ENCODE data around the gene CAMSAP3.
"Not testable (repeated sequence)": the region's sequence is repeated elsewhere in the genome, so short reads cannot be mapped to it uniquely, and the experiment has no call there.

Gene CAMSAP3

DNA sequence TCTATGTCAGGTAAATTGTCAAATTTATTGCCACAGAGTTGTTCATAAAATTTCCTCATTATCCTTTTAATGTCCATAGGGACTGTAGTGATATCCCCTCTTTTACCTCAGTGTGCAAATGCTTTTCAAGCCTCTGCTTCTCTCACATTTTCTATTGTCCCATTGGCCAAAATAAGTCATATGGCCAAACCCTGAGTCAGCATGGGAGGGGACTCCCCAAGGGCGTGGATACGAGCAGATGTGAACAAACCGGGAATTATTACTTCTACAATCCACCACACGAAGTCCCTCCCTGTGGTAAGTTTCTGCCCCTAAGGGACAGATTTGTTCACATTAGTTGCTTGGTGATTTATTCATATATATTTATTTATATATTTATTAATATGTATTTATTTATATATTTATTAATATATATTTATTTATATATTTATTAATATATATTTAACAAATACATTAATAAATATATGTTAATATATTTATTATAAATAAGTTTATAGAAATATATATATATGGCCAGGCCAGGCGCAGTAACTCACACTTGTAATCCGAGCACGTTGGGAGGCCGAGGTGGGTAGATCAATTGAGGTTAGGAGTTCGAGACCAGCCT, 20.1 kb upstream of the CAMSAP3 start:
- peak in 1 of 2 donors; percentile 20 for DNase-seq (ENCODE audit: low read depth in 2 of 2)

DNA sequence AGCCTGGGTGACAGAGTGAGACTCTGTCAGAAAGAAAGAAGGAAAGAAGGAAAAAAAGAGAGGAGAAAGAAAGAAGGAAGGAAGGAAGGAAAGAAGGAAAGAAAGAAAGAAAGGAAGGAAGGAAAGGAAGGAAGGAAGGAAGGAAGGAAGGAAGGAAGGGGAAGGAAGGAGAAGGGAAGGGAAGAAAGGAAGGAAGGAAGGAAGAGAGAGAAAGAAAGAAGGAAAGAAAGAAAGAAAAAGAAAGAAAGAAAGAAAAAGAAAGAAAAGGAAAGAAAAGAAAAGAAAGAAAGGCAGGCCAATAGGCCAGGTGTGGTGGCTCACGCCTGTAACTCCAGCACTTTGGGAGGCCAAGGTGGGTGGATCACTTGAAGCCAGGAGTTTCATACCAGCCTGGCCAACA, 18.2 kb upstream of the CAMSAP3 start:
- not testable (repeated sequence) for DNase-seq (ENCODE audit: low read depth in 2 of 2)

More for the DNA sequence above, 20.1 kb upstream of the CAMSAP3 start:
- TF ChIP-seq CTCF (IDR thresholded peaks at IDR 0.05; ENCODE audit: low read depth, low read length), result no peak
- H3K4me3 ChIP-seq (replicated peaks in 1 of 2; ENCODE audit: low read depth in 2 of 2, low read length in 2 of 2), result no peak overlapping the region

GRCh38 chr19:7578127-7578526, 17.5 kb upstream of the CAMSAP3 start:
- no peak for TF ChIP-seq CTCF (IDR thresholded peaks at IDR 0.05; ENCODE audit: low read depth, low read length)
- no peak for DNase-seq (ENCODE audit: low read depth in 2 of 2)
- H3K4me3 ChIP-seq (replicated peaks in 1 of 2; ENCODE audit: low read depth in 2 of 2, low read length in 2 of 2), result no peak overlapping the region

More for the DNA sequence above, 18.2 kb upstream of the CAMSAP3 start:
- not testable (repeated sequence) for H3K4me3 ChIP-seq (replicated peaks in 1 of 2; ENCODE audit: low read depth in 2 of 2, low read length in 2 of 2)

- H3K4me3 ChIP-seq (replicated peaks in 1 of 2; ENCODE audit: low read depth in 2 of 2, low read length in 2 of 2), result no peak overlapping the region
- DNase-seq (ENCODE audit: low read depth in 2 of 2), result no peak
- no peak for TF ChIP-seq CTCF (IDR thresholded peaks at IDR 0.05; ENCODE audit: low read depth, low read length)
Observed at GRCh38 chr19:7579182-7579581, 16.5 kb upstream of the CAMSAP3 start.

- DNase-seq (ENCODE audit: low read depth in 2 of 2), result no peak
- H3K4me3 ChIP-seq (replicated peaks in 1 of 2; ENCODE audit: low read depth in 2 of 2, low read length in 2 of 2), result no peak overlapping the region
- no peak for TF ChIP-seq CTCF (IDR thresholded peaks at IDR 0.05; ENCODE audit: low read depth, low read length)
Observed at GRCh38 chr19:7582446-7582845, 13.2 kb upstream of the CAMSAP3 start.

GRCh38 chr19:7589822-7590221, 5.8 kb upstream of the CAMSAP3 start:
- DNase-seq (ENCODE audit: low read depth in 2 of 2), result no peak
- no peak for TF ChIP-seq CTCF (IDR thresholded peaks at IDR 0.05; ENCODE audit: low read depth, low read length)
- H3K4me3 ChIP-seq (replicated peaks in 1 of 2; ENCODE audit: low read depth in 2 of 2, low read length in 2 of 2), result no peak overlapping the region

GRCh38 chr19:7590256-7590655, 5.4 kb upstream of the CAMSAP3 start:
- TF ChIP-seq CTCF (IDR thresholded peaks at IDR 0.05; ENCODE audit: low read depth, low read length), result no peak
- DNase-seq (ENCODE audit: low read depth in 2 of 2), result no peak
- H3K4me3 ChIP-seq (replicated peaks in 1 of 2; ENCODE audit: low read depth in 2 of 2, low read length in 2 of 2), result no peak overlapping the region

All from cardiac fibroblast (primary cell).